Measurements from ENCODE around the gene OSTF1. TPM values are rescaled to one million over a fixed set of nuclear protein-coding genes. Genes with fewer than 3 reads are reported as not detected.

OSTF1 gene, protein sequence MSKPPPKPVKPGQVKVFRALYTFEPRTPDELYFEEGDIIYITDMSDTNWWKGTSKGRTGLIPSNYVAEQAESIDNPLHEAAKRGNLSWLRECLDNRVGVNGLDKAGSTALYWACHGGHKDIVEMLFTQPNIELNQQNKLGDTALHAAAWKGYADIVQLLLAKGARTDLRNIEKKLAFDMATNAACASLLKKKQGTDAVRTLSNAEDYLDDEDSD
- total RNA-seq, result 10 to 100 TPM; 21.6 to 44.6 (median 32.9) TPM

DNA sequence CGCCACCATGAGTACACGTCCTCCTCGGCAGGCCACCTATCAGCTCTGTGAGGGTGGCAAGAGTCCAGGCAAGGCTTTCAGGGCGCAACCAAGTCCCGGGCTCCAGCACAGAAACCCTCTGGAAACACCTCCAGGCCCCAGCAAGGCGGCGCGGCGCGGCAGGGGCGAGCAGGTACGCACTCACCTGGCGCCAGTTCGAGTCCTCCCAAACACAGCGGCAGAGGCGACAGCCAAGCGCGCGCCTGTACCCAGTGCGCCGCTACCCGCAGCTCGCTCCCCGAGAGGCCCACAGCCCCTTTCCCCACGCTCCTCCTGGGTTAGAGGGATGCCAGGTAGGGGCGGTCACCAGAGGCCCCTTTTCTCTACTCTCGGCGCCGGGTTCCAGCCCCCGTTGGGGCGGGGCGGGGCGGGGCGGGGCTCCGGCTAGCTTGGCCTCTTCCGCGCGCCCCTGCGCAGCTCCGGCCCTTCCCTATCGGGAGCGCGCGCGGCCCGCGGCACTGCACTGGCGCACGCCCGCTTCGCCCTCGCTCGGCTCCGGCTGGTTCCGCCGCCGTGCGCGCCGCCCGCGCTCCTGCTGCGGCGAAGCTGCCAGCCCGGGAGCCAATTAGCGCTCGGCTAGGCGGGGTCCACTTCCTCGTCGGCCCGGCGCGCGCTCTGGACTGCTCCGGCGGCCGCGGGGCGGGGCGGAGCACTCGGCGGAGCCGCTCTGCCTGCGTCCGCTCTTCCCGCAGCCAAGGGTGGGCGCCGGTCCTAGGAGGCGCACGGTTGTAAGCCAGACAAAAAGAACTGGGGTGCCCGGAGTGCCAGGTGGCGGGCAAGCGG is at the start of gene OSTF1, which contains the start of gene NMRK1:
OSTF1 (plus strand) TSS at position 691 of the 822 bp plus-strand sequence. CDS start 179 bp downstream, outside the sequence.
NMRK1 (minus strand) TSS at position 332 of the 822 bp plus-strand sequence. CDS start 5,040 bp downstream, outside the sequence.
- Histone ChIP-seq H3K9me3 (no peaks in the 10 kb centered on the region), H3K27ac (peak within 1 kb of the TSS; percentile 98 to 99 (median 98)), H3K36me3 (no peaks in the 10 kb centered on the region), H3K27me3 (no peaks in the 10 kb centered on the region), H3K4me3 (peak within 1 kb of the TSS; percentile 77 to 91 (median 85)), H3K4me1 (peaks cover 0 to 37% (median 7%) of the 10 kb centered on the region in 4 donors)
- peak; percentile 91 to 98 (median 97) for DNase-seq
- TF ChIP-seq POLR2A (IDR thresholded peaks at IDR 0.05), result peak; percentile 98
- TF ChIP-seq, protein P1, sequence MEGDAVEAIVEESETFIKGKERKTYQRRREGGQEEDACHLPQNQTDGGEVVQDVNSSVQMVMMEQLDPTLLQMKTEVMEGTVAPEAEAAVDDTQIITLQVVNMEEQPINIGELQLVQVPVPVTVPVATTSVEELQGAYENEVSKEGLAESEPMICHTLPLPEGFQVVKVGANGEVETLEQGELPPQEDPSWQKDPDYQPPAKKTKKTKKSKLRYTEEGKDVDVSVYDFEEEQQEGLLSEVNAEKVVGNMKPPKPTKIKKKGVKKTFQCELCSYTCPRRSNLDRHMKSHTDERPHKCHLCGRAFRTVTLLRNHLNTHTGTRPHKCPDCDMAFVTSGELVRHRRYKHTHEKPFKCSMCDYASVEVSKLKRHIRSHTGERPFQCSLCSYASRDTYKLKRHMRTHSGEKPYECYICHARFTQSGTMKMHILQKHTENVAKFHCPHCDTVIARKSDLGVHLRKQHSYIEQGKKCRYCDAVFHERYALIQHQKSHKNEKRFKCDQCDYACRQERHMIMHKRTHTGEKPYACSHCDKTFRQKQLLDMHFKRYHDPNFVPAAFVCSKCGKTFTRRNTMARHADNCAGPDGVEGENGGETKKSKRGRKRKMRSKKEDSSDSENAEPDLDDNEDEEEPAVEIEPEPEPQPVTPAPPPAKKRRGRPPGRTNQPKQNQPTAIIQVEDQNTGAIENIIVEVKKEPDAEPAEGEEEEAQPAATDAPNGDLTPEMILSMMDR (IDR thresholded peaks at IDR 0.05), result peak in 1 of 6 experiments; percentile 21

DNA sequence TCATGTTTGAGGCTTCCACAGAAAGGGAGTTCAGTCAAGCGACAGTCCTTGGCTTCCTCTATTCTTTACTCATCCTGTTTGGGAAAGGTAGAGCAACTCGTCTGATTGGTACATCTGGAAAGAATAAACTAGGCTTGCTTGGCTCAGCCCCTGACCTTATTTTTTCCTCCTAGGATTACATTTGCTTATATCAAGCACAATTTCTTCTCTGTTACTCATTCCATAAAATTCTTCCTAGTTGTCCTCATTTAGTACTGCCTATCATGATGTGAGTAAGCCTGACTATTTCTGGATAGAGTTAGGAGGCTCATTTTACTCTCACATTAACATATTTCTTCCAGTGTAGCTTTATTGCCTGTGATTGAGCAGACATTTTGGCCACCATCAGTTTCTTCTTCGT is 49.3 kb upstream of the OSTF1 start:
- DNase-seq, result no peak
- H3K27ac ChIP-seq, result no peak overlapping the region

DNA sequence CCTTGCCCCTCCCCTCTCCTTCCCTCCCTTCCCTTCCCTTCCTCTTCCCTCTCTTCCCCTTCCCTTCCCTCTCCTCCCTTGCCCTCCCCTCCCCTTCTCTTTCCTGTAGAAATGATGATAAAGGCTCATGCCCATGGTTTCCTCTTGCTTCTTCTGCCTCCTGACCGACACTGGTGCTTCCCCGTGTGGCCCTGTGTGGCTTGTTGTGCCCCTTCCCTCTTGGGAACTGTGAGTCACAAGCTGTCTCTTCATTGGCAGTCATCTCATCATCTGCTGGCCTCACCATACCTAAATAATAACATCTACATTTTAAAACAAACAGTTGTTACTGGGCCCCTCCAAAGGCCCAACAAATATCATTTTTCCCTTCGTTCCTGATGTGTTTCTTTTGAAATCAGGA is 48.5 kb upstream of the OSTF1 start:
- H3K4me1 ChIP-seq, result no peaks in the 10 kb centered on the region
- H3K9me3 ChIP-seq, result no peaks in the 10 kb centered on the region
- H3K4me3 ChIP-seq, result no peak overlapping the region
- DNase-seq, result no peak
- H3K36me3 ChIP-seq, result no peaks in the 10 kb centered on the region
- TF ChIP-seq, protein P1 (IDR thresholded peaks at IDR 0.05), result no peak
- TF ChIP-seq POLR2A (IDR thresholded peaks at IDR 0.05), result no peak
- no peaks in the 10 kb centered on the region for H3K27me3 ChIP-seq
- H3K27ac ChIP-seq, result no peak overlapping the region

More for the DNA sequence above, 49.3 kb upstream of the OSTF1 start:
- no peaks in the 10 kb centered on the region for H3K27me3 ChIP-seq
- no peak for TF ChIP-seq POLR2A (IDR thresholded peaks at IDR 0.05)
- TF ChIP-seq, protein P1 (IDR thresholded peaks at IDR 0.05), result no peak
- no peak overlapping the region for H3K4me3 ChIP-seq
- no peaks in the 10 kb centered on the region for H3K9me3 ChIP-seq
- no peaks in the 10 kb centered on the region for H3K36me3 ChIP-seq
- no peaks in the 10 kb centered on the region for H3K4me1 ChIP-seq

DNA sequence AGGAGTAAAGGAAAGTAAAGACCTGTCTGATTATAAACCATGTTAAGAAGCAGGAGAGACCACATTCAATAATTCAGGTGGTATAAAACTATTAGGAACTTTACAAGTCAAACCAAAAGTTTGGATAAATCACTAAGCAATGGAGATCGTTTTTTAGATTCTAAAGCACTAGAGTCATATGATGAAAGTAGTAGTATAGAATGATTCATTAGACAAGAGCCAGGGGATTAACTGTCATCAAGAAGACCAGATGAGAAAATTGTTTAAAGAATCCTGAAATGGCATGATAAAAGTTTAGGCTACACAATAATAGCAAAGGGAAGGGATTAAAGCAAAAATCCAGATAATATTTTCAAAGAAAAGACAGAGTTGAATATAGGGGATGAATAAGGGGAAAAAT is 47.3 kb upstream of the OSTF1 start:
- Histone ChIP-seq H3K9me3 (no peaks in the 10 kb centered on the region), H3K27ac (no peak overlapping the region), H3K36me3 (no peaks in the 10 kb centered on the region), H3K4me3 (no peak overlapping the region), H3K27me3 (no peaks in the 10 kb centered on the region), H3K4me1 (no peaks in the 10 kb centered on the region)
- no peak for TF ChIP-seq POLR2A (IDR thresholded peaks at IDR 0.05)
- TF ChIP-seq, protein P1 (IDR thresholded peaks at IDR 0.05), result no peak
- no peak for DNase-seq

DNA sequence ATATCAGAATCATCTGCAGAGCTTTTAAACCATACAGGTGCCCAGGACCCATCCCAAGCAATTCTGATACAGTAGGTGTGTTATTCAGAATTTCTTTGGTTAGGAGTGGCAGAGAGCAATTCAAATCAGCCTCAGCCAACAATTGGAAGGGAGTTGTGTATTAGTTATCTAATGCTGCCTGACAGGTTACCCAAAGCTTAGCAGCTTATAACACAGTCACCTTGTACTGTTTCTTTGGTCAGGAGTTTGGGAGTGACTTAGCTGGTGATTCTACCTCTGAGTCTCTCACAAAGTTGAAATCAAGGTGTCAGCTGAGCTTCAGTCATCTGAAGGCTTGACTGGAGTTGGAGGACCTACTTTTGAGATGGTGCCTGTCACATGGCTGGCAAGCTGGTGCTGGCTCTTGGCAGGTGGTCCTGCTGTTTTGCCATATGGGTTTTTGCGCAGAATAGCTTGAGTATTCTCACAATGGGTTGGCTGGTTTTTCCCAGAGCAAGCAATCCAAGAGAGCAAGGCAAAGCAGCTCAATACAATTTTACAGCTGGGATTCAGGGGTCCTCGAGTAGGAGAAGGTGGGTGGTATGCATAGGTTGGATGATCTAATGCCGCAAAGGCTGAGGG is 41.5 kb upstream of the OSTF1 start:
- no peaks in the 10 kb centered on the region for H3K36me3 ChIP-seq
- H3K4me1 ChIP-seq, result no peaks in the 10 kb centered on the region
- no peak overlapping the region for H3K4me3 ChIP-seq
- DNase-seq, result no peak
- H3K9me3 ChIP-seq, result no peaks in the 10 kb centered on the region
- H3K27ac ChIP-seq, result no peak overlapping the region
- no peak for TF ChIP-seq POLR2A (IDR thresholded peaks at IDR 0.05)
- TF ChIP-seq, protein P1 (IDR thresholded peaks at IDR 0.05), result no peak
- no peaks in the 10 kb centered on the region for H3K27me3 ChIP-seq

Measured in Peyer's patch (tissue), 4 donors.